ENCODE results near the gene RO60.
A peak's percentile ranks its signal among the peaks of the same experiment; 100 is the strongest.

RO60 gene

DNA sequence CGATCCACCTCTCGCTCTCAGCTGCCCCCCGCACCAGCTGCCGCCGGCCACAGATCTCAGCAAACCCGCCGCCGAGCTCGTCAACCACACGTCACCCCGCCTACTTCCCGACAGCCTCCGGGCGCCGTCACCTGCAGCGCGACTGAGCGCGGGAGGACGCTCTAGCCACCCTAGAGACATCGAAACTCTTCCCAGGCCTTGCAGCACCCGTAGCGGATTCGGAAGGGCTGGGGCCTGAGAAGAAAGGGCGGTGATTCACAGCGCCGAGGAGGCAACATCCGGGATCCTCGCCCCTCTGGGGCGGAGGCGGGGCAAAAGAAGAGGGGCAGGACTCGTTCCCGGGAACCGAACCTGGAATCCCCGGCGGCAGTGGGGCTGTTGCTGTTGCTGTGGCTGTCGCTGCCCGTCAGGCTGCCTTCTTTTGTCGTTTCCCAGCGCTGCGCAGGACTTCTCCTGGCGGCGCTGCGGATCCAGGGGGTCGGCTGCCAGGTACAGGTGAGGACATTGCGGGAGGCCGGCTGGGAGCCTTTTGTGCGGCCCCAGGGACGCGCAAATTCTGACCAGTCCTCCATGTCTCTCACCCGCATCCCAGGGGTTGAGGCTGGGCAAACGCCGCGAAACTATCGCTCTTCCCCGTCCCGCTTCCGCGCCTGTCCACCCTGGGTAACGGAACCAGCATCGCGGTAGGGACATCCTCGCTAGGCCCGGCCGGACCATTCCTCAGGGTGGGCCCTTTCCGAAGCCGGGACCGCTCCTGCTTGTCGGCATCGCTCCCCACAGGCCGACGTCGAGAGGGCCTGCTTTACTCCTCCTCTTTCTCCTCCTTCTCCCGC is at the start of gene RO60, which contains the start of gene UCHL5:
Gene RO60, plus strand, starts transcription at position 331 of the 833 bp plus-strand sequence. CDS start 9,443 bp downstream, outside the sequence.
Gene UCHL5, minus strand, starts transcription at position 79 of the 833 bp plus-strand sequence. CDS start 100 bp downstream, outside the sequence.
- H3K4me2 ChIP-seq (ENCODE audit: low read length): peak within 1 kb of the TSS; percentile 89
- peak within 1 kb of the TSS; percentile 92 for H3K9ac ChIP-seq (ENCODE audit: low read length)
- H3K27me3 ChIP-seq (ENCODE audit: insufficient read depth, low read length): no peaks in the 10 kb centered on the region
- peak within 1 kb of the TSS; percentile 90 for H3K4me3 ChIP-seq (ENCODE audit: low read depth, low read length, poor library complexity, severe bottlenecking)
- peak within 1 kb of the TSS; percentile 80 for H3K27ac ChIP-seq (ENCODE audit: low read depth, low read length, poor library complexity, severe bottlenecking)
- H3K9me3 ChIP-seq (ENCODE audit: low read length): no peaks in the 10 kb centered on the region
- H3K36me3 ChIP-seq (ENCODE audit: insufficient read depth, low read length): peaks cover 29% of the 10 kb centered on the region
- no peaks in the 10 kb centered on the region for H3K9me2 ChIP-seq (ENCODE audit: low read depth, low read length)
- TF ChIP-seq, protein P1, sequence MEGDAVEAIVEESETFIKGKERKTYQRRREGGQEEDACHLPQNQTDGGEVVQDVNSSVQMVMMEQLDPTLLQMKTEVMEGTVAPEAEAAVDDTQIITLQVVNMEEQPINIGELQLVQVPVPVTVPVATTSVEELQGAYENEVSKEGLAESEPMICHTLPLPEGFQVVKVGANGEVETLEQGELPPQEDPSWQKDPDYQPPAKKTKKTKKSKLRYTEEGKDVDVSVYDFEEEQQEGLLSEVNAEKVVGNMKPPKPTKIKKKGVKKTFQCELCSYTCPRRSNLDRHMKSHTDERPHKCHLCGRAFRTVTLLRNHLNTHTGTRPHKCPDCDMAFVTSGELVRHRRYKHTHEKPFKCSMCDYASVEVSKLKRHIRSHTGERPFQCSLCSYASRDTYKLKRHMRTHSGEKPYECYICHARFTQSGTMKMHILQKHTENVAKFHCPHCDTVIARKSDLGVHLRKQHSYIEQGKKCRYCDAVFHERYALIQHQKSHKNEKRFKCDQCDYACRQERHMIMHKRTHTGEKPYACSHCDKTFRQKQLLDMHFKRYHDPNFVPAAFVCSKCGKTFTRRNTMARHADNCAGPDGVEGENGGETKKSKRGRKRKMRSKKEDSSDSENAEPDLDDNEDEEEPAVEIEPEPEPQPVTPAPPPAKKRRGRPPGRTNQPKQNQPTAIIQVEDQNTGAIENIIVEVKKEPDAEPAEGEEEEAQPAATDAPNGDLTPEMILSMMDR (IDR thresholded peaks at IDR 0.05; ENCODE audit: low read length): no peak
- TF ChIP-seq EZH2 (IDR thresholded peaks at IDR 0.05; ENCODE audit: borderline replicate concordance, low read length): no peak
- H3K4me1 ChIP-seq (ENCODE audit: insufficient read depth, low read length, severe bottlenecking): peaks cover 48% of the 10 kb centered on the region
- H3F3A ChIP-seq (ENCODE audit: insufficient read depth, low read length): 0 out of 2 replicates have a peak, but pooled peaks cover 4% of the 10 kb centered on the region
- peak within 1 kb of the TSS; percentile 13; the same call in 1 of the 2 replicates for H2AFZ ChIP-seq (ENCODE audit: low read length)
- H4K20me1 ChIP-seq (ENCODE audit: insufficient read depth, low read length): no peaks in the 10 kb centered on the region
- peaks cover 94% of the 10 kb centered on the region for H3K79me2 ChIP-seq (ENCODE audit: insufficient read depth, low read length)

DNA sequence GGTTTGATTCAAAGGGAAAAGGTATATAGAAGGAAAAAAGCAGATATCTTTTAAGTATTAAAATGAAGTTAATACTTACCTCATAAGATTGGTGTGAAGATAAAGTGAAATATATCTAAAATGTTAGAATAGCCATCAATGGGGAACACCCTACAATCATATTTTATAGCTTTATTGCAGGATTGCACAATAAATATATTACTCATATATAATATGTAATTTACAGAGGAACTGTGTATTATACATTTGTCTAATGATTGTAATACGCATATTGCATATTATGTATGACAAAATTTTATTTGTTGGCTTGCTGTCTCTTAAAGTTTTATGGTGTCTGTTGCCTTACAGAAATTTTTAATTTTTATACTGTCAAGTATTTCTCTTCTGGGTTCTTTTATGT is 48.0 kb upstream of the RO60 start:
- Histone ChIP-seq H2AFZ (ENCODE audit: low read length) (no peak overlapping the region), H3K4me2 (ENCODE audit: low read length) (no peak overlapping the region), H3K79me2 (ENCODE audit: insufficient read depth, low read length) (no peaks in the 10 kb centered on the region), H3K9me2 (ENCODE audit: low read depth, low read length) (no peaks in the 10 kb centered on the region), H3K9ac (ENCODE audit: low read length) (no peak overlapping the region), H4K20me1 (ENCODE audit: insufficient read depth, low read length) (no peaks in the 10 kb centered on the region), H3K27ac (ENCODE audit: low read depth, low read length, poor library complexity, severe bottlenecking) (no peak overlapping the region), H3K4me3 (ENCODE audit: low read depth, low read length, poor library complexity, severe bottlenecking) (no peak overlapping the region), H3K36me3 (ENCODE audit: insufficient read depth, low read length) (peaks cover 4% of the 10 kb centered on the region; the same call in 1 of the 2 replicates), H3F3A (ENCODE audit: insufficient read depth, low read length) (no peaks in the 10 kb centered on the region), H3K27me3 (ENCODE audit: insufficient read depth, low read length) (no peaks in the 10 kb centered on the region), H3K9me3 (ENCODE audit: low read length) (no peaks in the 10 kb centered on the region), H3K4me1 (ENCODE audit: insufficient read depth, low read length, severe bottlenecking) (no peaks in the 10 kb centered on the region)
- TF ChIP-seq EZH2 (IDR thresholded peaks at IDR 0.05; ENCODE audit: borderline replicate concordance, low read length): no peak
- TF ChIP-seq, protein P1 (IDR thresholded peaks at IDR 0.05; ENCODE audit: low read length): no peak

DNA sequence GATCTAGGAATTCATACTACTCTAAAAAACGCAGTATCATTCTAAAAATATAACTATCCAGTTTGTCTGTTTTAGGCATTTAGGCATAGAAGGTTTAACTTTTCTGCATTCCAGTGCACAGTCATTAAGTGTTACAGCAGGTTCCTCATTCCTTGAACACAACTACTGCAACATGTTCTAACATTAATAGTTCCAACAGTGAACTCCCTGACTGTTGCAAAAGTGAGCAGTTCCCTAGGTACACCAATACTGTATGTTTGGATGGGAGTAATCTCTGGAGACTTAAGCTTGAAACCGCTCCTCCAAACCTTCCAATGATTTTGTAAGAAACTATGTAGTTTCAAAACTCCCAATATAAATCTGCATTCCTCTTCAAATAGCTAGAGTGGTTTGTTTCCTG is 46.4 kb upstream of the RO60 start:
- TF ChIP-seq, protein P1 (IDR thresholded peaks at IDR 0.05; ENCODE audit: low read length): no peak
- no peak for TF ChIP-seq EZH2 (IDR thresholded peaks at IDR 0.05; ENCODE audit: borderline replicate concordance, low read length)
- H3K9me3 ChIP-seq (ENCODE audit: low read length): no peaks in the 10 kb centered on the region
- H3K27ac ChIP-seq (ENCODE audit: low read depth, low read length, poor library complexity, severe bottlenecking): no peak overlapping the region
- H4K20me1 ChIP-seq (ENCODE audit: insufficient read depth, low read length): no peaks in the 10 kb centered on the region
- no peaks in the 10 kb centered on the region for H3F3A ChIP-seq (ENCODE audit: insufficient read depth, low read length)
- H3K4me2 ChIP-seq (ENCODE audit: low read length): no peak overlapping the region
- peaks cover 9% of the 10 kb centered on the region; the same call in 1 of the 2 replicates for H3K36me3 ChIP-seq (ENCODE audit: insufficient read depth, low read length)
- no peak overlapping the region for H3K9ac ChIP-seq (ENCODE audit: low read length)
- H3K4me3 ChIP-seq (ENCODE audit: low read depth, low read length, poor library complexity, severe bottlenecking): no peak overlapping the region
- H3K9me2 ChIP-seq (ENCODE audit: low read depth, low read length): no peaks in the 10 kb centered on the region
- no peaks in the 10 kb centered on the region for H3K27me3 ChIP-seq (ENCODE audit: insufficient read depth, low read length)
- H3K79me2 ChIP-seq (ENCODE audit: insufficient read depth, low read length): no peaks in the 10 kb centered on the region
- no peak overlapping the region for H2AFZ ChIP-seq (ENCODE audit: low read length)
- no peaks in the 10 kb centered on the region for H3K4me1 ChIP-seq (ENCODE audit: insufficient read depth, low read length, severe bottlenecking)
